B cell (primary cell): ENCODE results near the gene TET2. TPM values are rescaled to one million over a fixed set of nuclear protein-coding genes. Genes with fewer than 3 reads are reported as not detected.
A peak's percentile ranks its signal among the peaks of the same experiment; 100 is the strongest.

ENCODE experiments used
- ATAC-seq: fragments of 200-7000 bp; cut with Tn5 transposase; one replicate; pipeline ENCODE4 v1.10.0; 2021; ENCODE audit warnings: low read depth, mild to moderate bottlenecking, moderate number of reproducible peaks, moderate library complexity
- CTCF ChIA-PET: fragments of 350-600 bp; sonication (Branson Sonifier 250); formaldehyde crosslinking; loops from one replicate; lab custom pipeline; 2021; ENCODE audit warnings: antibody characterized with exemption, inconsistent platforms; lab: Charles Lee
- POLR2A ChIA-PET: fragments of 350-600 bp; sonication (Branson Sonifier 250); formaldehyde crosslinking; loops from one replicate; lab custom pipeline; 2021; ENCODE audit warnings: antibody characterized with exemption; lab: Charles Lee
- DNase-seq: peaks from one replicate; pipeline ENCODE4 v3.0.0; 2013
- H2AFZ ChIP-seq: 2 replicates; pipeline ENCODE4 v1.6.1; 2012; ENCODE audit warnings: mild to moderate bottlenecking, low read depth, low read length; ENCODE audit not compliant: insufficient read depth, poor library complexity, severe bottlenecking
- H3K27ac ChIP-seq, 2 donors: 1 replicate in 1 of 2; 2 replicates in 1 of 2; pipeline ENCODE4 v1.5.1; 2012 to 2013; ENCODE audit warnings: low read length in 2 of 2, mild to moderate bottlenecking in 2 of 2, moderate library complexity in 1 of 2
- H3K27me3 ChIP-seq, 4 experiments: fragments of 200-600 bp in 1 of 4; sonication (generic) in 1 of 4; replicated peaks in 1 of 4; 1 replicate in 2 of 4; 2 replicates in 2 of 4; pipeline versions ENCODE4 v1.6.1 to v1.7.0; 2013 to 2016; ENCODE audit warnings: low read length in 3 of 4, mild to moderate bottlenecking in 2 of 4, mixed read lengths in 1 of 4, moderate library complexity in 1 of 4; ENCODE audit not compliant: insufficient read depth in 4 of 4, control insufficient read depth in 3 of 4; ENCODE audit errors: control extremely low read depth in 1 of 4
- H3K36me3 ChIP-seq, 2 experiments: replicated peaks in 1 of 2; 1 replicate in 1 of 2; 2 replicates in 1 of 2; pipeline versions ENCODE4 v1.6.1 to v1.7.1; 2013; ENCODE audit warnings: low read length in 1 of 2; ENCODE audit not compliant: insufficient read depth in 2 of 2, control insufficient read depth in 1 of 2; ENCODE audit errors: control extremely low read depth in 1 of 2, extremely low read depth in 1 of 2
- H3K4me1 ChIP-seq, 2 donors: fragments of 200-600 bp in 1 of 2; sonication (generic) in 1 of 2; 1 replicate in 1 of 2; 2 replicates in 1 of 2; pipeline versions ENCODE4 v1.5.1 to v1.6.1; 2013 to 2017; ENCODE audit warnings: low read length in 2 of 2; ENCODE audit not compliant: control insufficient read depth in 2 of 2, insufficient read depth in 2 of 2
- H3K4me2 ChIP-seq: replicated peaks from 2 replicates; pipeline ENCODE3; 2012; ENCODE audit warnings: mild to moderate bottlenecking, low read depth, low read length; ENCODE audit not compliant: poor library complexity, severe bottlenecking
- H3K4me3 ChIP-seq, 5 experiments: fragments of 200-600 bp in 1 of 5; sonication (generic) in 1 of 5; 1 replicate in 3 of 5; 2 replicates in 2 of 5; pipeline versions ENCODE4 v1.5.1 to v1.7.0; 2011 to 2016; ENCODE audit warnings: low read length in 4 of 5, mild to moderate bottlenecking in 4 of 5, low read depth in 2 of 5, control low read depth in 1 of 5, moderate library complexity in 1 of 5; ENCODE audit not compliant: insufficient read depth in 1 of 5; ENCODE audit errors: control extremely low read depth in 1 of 5, extremely low read depth in 1 of 5
- H3K79me2 ChIP-seq: fragments of 200-600 bp; sonication (generic); one replicate; pipeline ENCODE4 v1.6.0; 2016; ENCODE audit warnings: low read length; ENCODE audit not compliant: control insufficient read depth, insufficient read depth
- H3K9ac ChIP-seq: fragments of 200-600 bp; sonication (generic); 2 replicates; pipeline ENCODE4 v1.6.1; 2017; ENCODE audit warnings: mild to moderate bottlenecking, low read length, moderate library complexity
- H3K9me3 ChIP-seq, 3 donors: one replicate each; pipeline versions ENCODE4 v1.6.1 to v1.7.1; 2013; ENCODE audit warnings: low read length in 2 of 3; ENCODE audit not compliant: control insufficient read depth in 2 of 3, insufficient read depth in 1 of 3; ENCODE audit errors: control extremely low read depth in 1 of 3
- H4K20me1 ChIP-seq: 2 replicates; pipeline ENCODE4 v1.6.0; 2012; ENCODE audit warnings: mild to moderate bottlenecking, low read length; ENCODE audit not compliant: insufficient read depth, control insufficient read depth, poor library complexity, severe bottlenecking
- H3K27ac Mint-ChIP-seq: one replicate; pipeline ENCODE4 v1.8.0; 2021; ENCODE audit warnings: mixed read lengths
- H3K27me3 Mint-ChIP-seq: one replicate; pipeline ENCODE4 v1.8.0; 2021; ENCODE audit warnings: mixed read lengths
- H3K4me1 Mint-ChIP-seq: one replicate; pipeline ENCODE4 v1.8.0; 2021; ENCODE audit warnings: mixed read lengths
- H3K4me3 Mint-ChIP-seq: one replicate; pipeline ENCODE4 v1.8.0; 2021; ENCODE audit warnings: mixed read lengths
- H3K9me3 Mint-ChIP-seq: one replicate; pipeline ENCODE4 v1.8.0; 2022; ENCODE audit warnings: mixed read lengths; ENCODE audit not compliant: insufficient read depth
- EZH2 ChIP-seq: IDR thresholded peaks from 2 replicates; pipeline ENCODE4 v1.6.1; 2012; ENCODE audit warnings: borderline replicate concordance, low read depth, mild to moderate bottlenecking, moderate library complexity, low read length; ENCODE audit not compliant: insufficient read depth, poor library complexity, severe bottlenecking
- WGBS: methylation state at CpG from one replicate; pipeline ENCODE4 v1.1.5; 2013; ENCODE audit warnings: missing lambda C conversion rate; ENCODE audit not compliant: insufficient coverage; 5-methylcytosine and 5-hydroxymethylcytosine counted together
- intact Hi-C: fragments of 100-400 bp; cut with micrococcal nuclease; formaldehyde crosslinking; loops from one replicate; pipeline ENCODE4 v1.10.0; 2022
- polyA plus RNA-seq: library from polyadenylated mRNA; depleted of rRNA; stranded (reverse); fragments of >200 nt; gene quantifications from 2 replicates; pipeline ENCODE4 v1.2.3, GENCODE V29; 2012
- total RNA-seq, 2 donors: library from RNA; stranded (reverse); fragments of 120-200 nt in 1 of 2; gene quantifications; 1 replicate in 1 of 2; 2 replicates in 1 of 2; pipeline versions ENCODE4 v1.2.3 to v1.2.4, GENCODE V29; 2013 to 2022
- TF ChIP-seq, protein P1 (sequence below): fragments of 200-600 bp; IDR thresholded peaks from one replicate; pipeline ENCODE4 v1.8.0; 2022; ENCODE audit warnings: antibody characterized with exemption, mild to moderate bottlenecking

TET2 gene
- total and polyA plus RNA-seq, 2 donors (not counting 1 experiment from before 2014, with no cell fraction given) = 7.1 to 56.8 TPM

DNA sequence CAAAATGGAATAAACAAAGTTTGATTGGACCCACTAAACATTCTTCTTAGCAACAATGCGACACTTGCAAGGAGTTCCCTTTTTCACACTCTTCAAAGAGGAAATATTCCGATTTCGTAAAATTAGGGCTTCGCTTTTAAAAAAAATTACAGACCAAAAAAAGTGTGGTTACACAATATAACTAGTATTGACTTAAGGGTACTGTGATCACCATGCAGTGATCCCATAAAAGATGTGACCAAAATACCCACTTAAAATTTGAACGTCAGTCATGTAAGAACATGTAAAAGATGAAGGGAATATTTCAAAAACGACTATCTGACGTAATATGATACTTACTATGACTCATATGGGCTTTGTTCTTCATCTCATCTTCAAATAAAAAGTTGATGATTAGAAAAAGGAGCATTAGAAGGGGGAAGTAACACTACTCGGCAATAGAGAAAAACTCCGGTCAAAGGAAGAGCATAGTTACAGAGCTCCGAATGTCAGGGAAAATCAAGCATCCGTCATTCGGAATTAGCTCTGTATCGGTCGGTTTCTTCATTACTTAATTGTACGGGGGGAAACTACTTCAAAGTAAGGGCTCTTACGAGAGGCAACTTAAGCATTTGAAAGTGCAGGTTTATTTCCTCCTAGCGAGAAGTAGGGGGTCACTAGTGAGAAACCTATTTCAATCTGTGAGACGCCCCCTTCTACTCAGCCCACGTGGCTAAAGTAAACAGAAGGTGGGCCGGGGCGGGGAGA lies 1.3 kb upstream of the TET2 start:
- intact Hi-C loops = loop anchor here (5.0 to 10.0 kb wide), 2 partner anchors 211 to 1172 kb away; partner anchors contain the start of genes AIMP1 and TBCK
- Mint-ChIP-seq H3K27me3 (no peaks in the 10 kb centered on the region), H3K4me3 (peak overlapping the region; percentile 97), H3K9me3 (no peaks in the 10 kb centered on the region), H3K27ac (peak overlapping the region; percentile 78), H3K4me1 (peaks cover 32% of the 10 kb centered on the region)
- H2AFZ ChIP-seq = peak overlapping the region; percentile 75
- peak overlapping the region; percentile 81 to 95 (median 85) for H3K4me3 ChIP-seq
- H3K9me3 ChIP-seq = no peaks in the 10 kb centered on the region
- peak overlapping the region; percentile 39 to 87 for H3K27ac ChIP-seq
- H4K20me1 ChIP-seq = no peaks in the 10 kb centered on the region
- ATAC-seq = peak; percentile 6
- peak overlapping the region; percentile 88 for H3K4me2 ChIP-seq
- CTCF ChIA-PET = interaction anchor here (1.1 to 6.6 kb wide), 3 partner anchors 12 to 328 kb away, joined by 4 to 79 read pairs (median 16); partner anchors contain the start of gene PPA2
- peaks cover 36% of the 10 kb centered on the region for H3K79me2 ChIP-seq
- no peak for TF ChIP-seq EZH2
- TF ChIP-seq, protein P1, sequence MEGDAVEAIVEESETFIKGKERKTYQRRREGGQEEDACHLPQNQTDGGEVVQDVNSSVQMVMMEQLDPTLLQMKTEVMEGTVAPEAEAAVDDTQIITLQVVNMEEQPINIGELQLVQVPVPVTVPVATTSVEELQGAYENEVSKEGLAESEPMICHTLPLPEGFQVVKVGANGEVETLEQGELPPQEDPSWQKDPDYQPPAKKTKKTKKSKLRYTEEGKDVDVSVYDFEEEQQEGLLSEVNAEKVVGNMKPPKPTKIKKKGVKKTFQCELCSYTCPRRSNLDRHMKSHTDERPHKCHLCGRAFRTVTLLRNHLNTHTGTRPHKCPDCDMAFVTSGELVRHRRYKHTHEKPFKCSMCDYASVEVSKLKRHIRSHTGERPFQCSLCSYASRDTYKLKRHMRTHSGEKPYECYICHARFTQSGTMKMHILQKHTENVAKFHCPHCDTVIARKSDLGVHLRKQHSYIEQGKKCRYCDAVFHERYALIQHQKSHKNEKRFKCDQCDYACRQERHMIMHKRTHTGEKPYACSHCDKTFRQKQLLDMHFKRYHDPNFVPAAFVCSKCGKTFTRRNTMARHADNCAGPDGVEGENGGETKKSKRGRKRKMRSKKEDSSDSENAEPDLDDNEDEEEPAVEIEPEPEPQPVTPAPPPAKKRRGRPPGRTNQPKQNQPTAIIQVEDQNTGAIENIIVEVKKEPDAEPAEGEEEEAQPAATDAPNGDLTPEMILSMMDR = no peak
- H3K36me3 ChIP-seq = no peaks in the 10 kb centered on the region
- POLR2A ChIA-PET = interaction anchor here (2.7 kb wide), 1 partner anchor 328 kb away, joined by 18 read pairs; the partner anchor contains the start of gene PPA2
- H3K27me3 ChIP-seq = no peaks in the 10 kb centered on the region
- 1% methylated on average over 13 of the region's 21 CpGs for WGBS
- H3K4me1 ChIP-seq = peaks cover 14 to 17% of the 10 kb centered on the region in 2 donors
- H3K9ac ChIP-seq = peak overlapping the region; percentile 95
- peak; percentile 69 for DNase-seq
